ENCODE measurements around the gene POLR3B.

- TF ChIP-seq POLR2AphosphoS5 (IDR thresholded peaks at IDR 0.05; ENCODE audit: borderline replicate concordance, low read depth, low read length) (no peak), EZH2 (IDR thresholded peaks at IDR 0.05) (no peak)
Observed at GRCh38 chr12:106341086-106341877, 16.3 kb upstream of the POLR3B start.
